ENCODE data around the gene CARD19. TPM values are rescaled to one million over a fixed set of nuclear protein-coding genes. Genes with fewer than 3 reads are reported as not detected.
A peak's percentile ranks its signal among the peaks of the same experiment; 100 is the strongest.

The CARD19 gene
- total RNA-seq, 1 donor from 2014 or later: 13.2 TPM

DNA sequence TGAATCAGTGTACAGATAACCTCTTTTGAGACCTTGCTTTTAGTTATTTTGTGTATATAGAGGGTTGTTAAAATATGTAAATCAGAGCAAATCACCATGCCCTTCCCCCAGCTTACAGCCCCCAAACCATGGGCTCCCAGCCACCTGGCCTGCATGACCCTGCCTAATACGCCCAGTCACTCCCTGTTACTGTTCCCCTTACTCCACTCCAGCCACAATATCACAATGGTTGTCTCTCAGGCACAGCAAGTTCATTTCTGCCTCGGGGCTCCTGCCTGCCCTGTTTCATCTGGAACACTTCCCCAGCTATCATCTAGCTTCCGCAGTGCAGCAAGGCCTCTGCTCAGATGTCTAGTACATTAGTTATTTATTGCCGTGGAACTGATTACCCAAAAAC is 5.0 kb upstream of the CARD19 start:
- Mint-ChIP-seq H3K27ac (ENCODE audit: unreplicated experiment) (no peak overlapping the region), H3K36me3 (ENCODE audit: low read depth, unreplicated experiment) (no peaks in the 10 kb centered on the region), H3K27me3 (ENCODE audit: unreplicated experiment) (peaks cover 17% of the 10 kb centered on the region), H3K9me3 (ENCODE audit: unreplicated experiment) (no peaks in the 10 kb centered on the region), H3K4me1 (ENCODE audit: unreplicated experiment) (peaks cover 16% of the 10 kb centered on the region), H3K4me3 (ENCODE audit: unreplicated experiment) (no peak overlapping the region)
- TF ChIP-seq, protein P1, sequence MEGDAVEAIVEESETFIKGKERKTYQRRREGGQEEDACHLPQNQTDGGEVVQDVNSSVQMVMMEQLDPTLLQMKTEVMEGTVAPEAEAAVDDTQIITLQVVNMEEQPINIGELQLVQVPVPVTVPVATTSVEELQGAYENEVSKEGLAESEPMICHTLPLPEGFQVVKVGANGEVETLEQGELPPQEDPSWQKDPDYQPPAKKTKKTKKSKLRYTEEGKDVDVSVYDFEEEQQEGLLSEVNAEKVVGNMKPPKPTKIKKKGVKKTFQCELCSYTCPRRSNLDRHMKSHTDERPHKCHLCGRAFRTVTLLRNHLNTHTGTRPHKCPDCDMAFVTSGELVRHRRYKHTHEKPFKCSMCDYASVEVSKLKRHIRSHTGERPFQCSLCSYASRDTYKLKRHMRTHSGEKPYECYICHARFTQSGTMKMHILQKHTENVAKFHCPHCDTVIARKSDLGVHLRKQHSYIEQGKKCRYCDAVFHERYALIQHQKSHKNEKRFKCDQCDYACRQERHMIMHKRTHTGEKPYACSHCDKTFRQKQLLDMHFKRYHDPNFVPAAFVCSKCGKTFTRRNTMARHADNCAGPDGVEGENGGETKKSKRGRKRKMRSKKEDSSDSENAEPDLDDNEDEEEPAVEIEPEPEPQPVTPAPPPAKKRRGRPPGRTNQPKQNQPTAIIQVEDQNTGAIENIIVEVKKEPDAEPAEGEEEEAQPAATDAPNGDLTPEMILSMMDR (IDR thresholded peaks at IDR 0.05; ENCODE audit: unreplicated experiment): no peak
- no peak for DNase-seq (ENCODE audit: low spot score)

DNA sequence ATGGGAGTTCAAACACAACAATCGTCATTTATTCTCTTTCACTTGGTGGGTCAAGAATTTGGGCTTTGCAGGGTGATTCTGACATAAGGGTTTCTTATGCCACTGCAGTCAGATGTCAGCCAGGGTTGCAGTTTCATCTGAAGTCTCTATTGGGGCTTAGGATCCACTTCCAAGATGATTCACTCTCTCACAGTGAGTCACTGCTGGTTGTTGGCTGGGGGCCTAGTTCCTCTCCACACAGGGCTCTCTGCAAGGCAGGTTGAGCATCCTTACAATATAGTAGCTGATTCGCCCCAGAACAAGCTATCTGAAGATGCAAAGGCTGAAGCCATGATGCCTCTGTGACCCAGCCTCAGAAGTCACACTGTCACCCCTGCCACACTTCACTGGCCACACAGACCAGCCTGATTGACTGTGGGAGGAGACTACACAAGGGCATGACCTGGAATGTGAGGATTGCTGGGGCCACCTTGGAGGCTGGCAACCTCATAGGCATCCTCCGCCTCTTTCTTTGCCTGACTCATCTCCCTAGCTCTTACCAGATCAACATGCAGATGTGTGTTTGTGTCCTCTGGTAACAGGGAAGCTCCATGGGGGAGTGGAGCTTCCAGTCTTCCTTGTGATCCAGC is 4.5 kb upstream of the CARD19 start:
- H3K4me3 Mint-ChIP-seq (ENCODE audit: unreplicated experiment): no peak overlapping the region
- H3K27ac Mint-ChIP-seq (ENCODE audit: unreplicated experiment): no peak overlapping the region
- TF ChIP-seq, protein P1 (IDR thresholded peaks at IDR 0.05; ENCODE audit: unreplicated experiment): no peak
- H3K27me3 Mint-ChIP-seq (ENCODE audit: unreplicated experiment): peaks cover 17% of the 10 kb centered on the region
- peaks cover 16% of the 10 kb centered on the region for H3K4me1 Mint-ChIP-seq (ENCODE audit: unreplicated experiment)
- no peak for DNase-seq (ENCODE audit: low spot score)
- no peaks in the 10 kb centered on the region for H3K36me3 Mint-ChIP-seq (ENCODE audit: low read depth, unreplicated experiment)
- H3K9me3 Mint-ChIP-seq (ENCODE audit: unreplicated experiment): no peaks in the 10 kb centered on the region

DNA sequence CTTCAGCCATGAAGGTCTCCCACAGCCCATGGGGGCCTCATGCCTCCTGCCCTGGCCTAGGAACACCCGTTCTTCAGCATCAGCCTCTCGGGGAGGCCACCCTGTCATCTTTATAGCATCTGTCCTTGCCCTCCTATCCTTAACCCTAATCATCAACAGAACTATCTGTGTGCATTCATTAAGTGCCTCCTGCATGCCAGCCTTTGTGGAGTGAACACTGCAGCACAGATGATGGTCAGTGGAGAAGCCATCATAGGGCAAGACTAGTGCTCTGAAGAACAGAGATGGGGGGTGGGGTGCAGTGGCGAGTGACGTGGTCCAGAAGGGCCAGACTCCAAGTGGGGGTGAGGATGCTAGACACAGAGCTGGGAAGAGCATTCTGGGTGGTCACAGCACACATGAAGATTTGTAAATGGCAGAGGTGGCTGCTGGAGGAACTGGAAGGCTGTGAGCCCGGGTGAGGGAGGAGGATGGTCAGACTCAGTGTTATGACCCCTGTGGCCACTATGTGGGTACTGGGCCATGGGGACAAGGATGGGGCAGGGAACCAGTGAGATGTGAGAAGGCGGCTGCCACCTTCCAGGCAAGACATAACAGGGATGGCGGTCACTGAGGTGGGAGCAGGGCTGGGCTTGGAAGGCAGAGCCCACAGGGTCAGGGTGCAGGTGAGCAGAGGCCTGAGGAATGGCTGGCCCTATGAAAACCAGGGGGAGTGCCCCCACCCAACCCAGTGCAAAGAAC is 3.6 kb upstream of the CARD19 start:
- DNase-seq (ENCODE audit: low spot score): no peak
- Mint-ChIP-seq H3K27me3 (ENCODE audit: unreplicated experiment) (peaks cover 18% of the 10 kb centered on the region), H3K4me3 (ENCODE audit: unreplicated experiment) (no peak overlapping the region), H3K27ac (ENCODE audit: unreplicated experiment) (no peak overlapping the region), H3K4me1 (ENCODE audit: unreplicated experiment) (peaks cover 17% of the 10 kb centered on the region), H3K9me3 (ENCODE audit: unreplicated experiment) (no peaks in the 10 kb centered on the region), H3K36me3 (ENCODE audit: low read depth, unreplicated experiment) (peaks cover 4% of the 10 kb centered on the region)
- TF ChIP-seq, protein P1 (IDR thresholded peaks at IDR 0.05; ENCODE audit: unreplicated experiment): no peak

DNA sequence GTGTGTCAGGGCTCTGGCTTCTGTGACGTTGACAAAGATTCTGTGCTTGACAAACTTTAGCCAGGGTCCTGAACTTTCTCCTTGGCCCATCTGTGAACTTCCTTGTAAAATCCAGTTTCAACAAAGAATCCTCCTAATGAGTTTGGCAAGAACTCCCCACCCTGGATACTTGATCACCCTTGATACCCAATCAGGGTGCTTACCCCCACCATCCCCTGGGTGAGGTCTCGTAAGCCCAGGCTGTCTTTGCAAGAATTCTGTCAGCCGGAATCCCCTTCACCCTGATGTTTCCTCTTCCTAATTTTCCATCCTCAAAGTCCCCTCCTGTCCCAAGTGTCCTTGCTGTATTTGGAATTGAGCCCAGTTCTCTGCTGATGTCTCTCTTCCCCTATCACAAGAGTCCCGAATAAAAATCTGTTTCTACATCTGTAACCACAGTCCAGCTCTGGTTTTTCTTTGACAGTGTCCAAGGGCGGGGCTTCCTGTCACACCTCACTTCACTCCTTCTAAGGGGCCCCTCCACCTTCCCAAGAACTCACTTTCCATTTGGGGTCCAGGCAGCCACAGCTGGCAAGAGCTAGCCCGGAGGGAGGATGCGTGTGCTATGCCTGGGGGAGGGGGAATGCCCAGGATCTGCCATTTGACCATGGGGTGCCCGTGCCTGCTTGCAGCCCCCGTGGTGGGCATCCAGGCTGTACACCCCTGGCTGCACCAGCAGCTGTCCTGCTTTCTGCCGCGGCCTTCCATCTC is 2.7 kb upstream of the CARD19 start:
- Mint-ChIP-seq H3K27ac (ENCODE audit: unreplicated experiment) (peak overlapping the region; percentile 64), H3K9me3 (ENCODE audit: unreplicated experiment) (no peaks in the 10 kb centered on the region), H3K36me3 (ENCODE audit: low read depth, unreplicated experiment) (peaks cover 4% of the 10 kb centered on the region), H3K4me3 (ENCODE audit: unreplicated experiment) (no peak overlapping the region), H3K4me1 (ENCODE audit: unreplicated experiment) (peaks cover 18% of the 10 kb centered on the region), H3K27me3 (ENCODE audit: unreplicated experiment) (peaks cover 18% of the 10 kb centered on the region)
- no peak for DNase-seq (ENCODE audit: low spot score)
- TF ChIP-seq, protein P1 (IDR thresholded peaks at IDR 0.05; ENCODE audit: unreplicated experiment): no peak

All from endothelial cell (in vitro differentiated cells).